DMS 273 treated with DMSO at 0.1 percent for 48 hours (cell line): ENCODE data around the gene ZFYVE21.

Experiments used
- DNase-seq: peaks from one replicate; lab custom pipeline; 2025; lab: John Stamatoyannopoulos, UW

Gene ZFYVE21

DNA sequence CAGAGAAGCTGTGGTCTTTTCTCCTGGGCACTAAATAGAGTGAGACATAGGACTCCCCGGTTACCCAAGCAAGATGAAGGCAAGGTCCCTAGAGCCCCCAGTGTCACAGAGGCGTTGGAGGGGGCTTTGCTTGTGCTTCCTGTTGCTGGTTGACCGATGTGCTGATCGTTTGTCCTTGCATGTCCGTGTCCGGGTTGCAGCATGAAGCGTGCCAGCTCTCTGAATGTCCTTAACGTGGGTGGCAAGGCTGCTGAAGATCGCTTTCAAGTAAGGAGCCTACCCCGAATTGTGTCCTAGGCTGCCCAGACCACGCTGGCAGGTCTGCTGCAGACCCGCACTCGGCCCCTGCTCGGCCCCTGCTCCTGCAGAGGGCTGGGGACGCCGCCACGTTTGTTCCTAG, 23.5 kb upstream of the ZFYVE21 start:
- no peak for DNase-seq

DNA sequence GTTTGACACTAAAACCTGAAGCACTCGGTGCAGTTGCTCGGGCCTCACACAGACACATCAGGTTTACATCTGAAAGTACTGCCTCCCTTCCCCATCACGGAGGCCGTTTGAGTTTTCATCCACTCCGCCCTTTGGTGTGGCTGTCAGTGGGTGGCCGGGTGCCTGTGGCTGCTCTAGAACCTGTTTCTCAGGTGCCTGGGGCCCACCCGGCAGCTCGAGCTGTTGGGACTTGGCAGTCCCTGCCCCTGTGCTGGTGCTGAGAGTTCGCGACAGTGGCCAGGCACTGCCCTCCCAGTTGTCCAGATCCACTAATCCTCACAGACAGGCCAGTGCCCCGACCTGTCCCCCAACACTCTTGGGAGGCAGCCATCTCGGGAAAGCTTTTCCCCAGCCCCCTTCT, 22.7 kb upstream of the ZFYVE21 start:
- DNase-seq, result no peak

DNA sequence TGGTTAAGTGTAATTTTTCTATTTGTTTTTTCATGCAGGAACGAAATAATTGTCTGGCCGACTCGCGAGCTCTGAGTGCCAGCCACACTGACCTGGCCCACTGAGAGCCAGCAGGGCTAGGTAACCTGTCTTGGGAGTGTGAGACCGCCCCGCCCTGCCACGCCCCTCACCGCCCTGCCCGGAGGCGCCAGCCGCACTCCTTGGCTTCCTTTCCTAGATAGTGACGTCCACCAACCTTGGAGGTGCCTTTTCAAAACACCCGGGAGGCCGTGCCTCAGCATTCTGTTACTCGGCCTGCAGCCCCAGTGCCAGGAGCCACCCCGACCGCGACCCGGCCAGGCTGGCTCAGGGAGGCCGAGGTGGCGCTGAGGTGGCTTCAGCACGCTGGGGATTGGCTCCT, 22.1 kb upstream of the ZFYVE21 start:
- DNase-seq, result no peak

DNA sequence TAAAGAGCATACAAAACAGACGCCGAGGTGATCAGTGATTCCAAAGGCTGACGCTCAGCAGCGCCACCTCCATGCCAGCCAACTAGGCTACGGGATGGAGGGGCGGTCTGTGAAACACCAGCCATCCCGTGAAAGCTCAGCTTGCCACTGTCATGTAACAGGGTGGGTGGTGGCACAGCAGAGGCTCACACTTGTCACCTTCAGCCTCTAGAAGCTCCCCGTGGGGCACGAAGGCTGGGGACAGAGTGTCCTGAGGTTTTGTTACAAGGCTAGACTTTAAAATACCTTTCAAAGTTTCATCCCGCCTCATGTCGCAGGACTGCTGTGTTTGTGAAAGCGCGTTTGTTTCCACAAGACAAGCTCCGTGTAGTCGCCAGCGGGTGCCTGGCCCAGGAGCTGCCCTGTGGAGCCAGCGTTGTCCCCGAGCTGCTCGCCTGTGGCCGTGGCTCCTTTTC, 21.0 kb upstream of the ZFYVE21 start:
- DNase-seq, result no peak

DNA sequence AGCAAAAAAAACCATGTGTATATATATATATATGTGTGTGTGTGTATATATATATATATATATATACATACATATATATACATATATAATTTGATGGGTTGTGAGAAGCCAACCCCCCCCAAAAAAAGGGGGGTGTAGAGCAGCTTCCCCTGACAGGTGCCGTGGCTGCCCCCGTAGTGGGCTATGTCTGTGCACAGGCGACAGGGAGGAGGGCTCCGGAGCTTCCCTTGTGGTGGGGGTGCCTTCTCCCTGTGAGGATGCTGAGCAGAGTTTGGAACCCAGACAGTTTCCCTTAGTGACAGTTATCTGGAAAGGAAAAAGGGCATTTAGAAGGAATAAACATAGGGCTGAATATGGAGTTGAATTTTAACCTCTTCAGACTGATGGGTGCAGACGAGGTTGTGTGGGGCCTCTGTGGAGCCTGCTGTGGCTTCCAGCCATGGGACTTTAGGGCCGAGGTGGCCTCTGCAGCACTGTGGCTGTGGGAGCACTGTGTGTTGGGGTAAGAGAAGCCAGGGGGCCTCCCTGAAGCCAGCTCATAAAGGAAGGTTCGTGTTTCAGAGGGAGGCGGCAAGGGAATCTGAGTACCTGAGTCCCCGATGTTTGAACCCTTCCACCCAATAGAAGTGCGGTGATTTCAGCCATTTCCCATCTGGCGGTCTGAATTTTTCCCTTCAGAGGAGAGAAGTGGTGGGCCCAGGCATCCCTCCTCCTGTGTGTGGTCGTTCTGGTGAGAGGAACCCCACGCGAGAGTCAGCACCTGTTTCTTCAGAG, 20.1 kb upstream of the ZFYVE21 start:
- DNase-seq, result peak; percentile 45

DNA sequence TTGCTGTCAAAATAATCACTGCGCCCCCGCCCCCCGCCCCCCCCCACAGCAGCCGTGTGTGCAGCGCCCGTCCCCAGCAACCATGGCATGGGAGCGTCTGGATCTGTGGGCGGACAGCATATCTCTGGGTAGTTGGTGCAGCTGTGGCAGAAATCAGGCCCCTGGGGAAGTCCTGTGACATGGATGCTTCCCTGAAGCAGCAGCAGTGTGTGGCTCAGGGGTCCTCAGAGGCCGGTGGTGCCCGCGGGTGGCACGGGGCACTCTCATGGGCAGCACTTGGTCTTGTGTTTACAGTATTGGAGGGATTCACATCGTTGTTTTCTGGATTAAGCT, 19.6 kb upstream of the ZFYVE21 start:
- DNase-seq, result no peak

DNA sequence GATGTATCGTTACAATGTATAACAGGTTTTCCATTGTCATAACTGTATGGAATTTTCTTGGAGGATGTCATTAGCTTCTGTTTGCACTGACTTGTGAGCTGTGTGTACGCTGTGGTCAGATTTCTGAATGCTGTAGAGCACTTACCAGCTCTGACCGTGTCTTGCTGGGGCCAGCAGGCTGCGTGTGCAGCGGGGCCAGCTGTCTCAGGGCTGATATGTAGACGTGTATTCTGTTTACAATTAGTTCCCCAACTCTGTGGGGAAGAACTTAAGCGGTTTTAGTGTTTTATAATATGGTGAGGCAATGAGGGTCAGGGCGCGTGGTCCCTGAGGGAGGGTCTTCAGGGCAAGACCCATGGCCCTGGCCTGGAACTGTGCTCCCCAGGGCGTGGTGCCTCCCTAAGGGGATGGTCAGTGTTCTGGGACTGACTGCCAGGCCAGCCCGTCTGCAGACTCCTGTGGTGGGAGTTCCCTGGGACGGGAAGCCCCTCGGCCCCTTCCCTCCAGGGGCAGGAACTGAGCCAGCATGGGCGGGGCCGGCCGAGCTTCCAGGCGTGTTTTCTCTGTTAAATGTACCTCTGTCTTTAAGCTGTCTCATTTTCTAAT, 19.0 kb upstream of the ZFYVE21 start:
- DNase-seq, result no peak

DNA sequence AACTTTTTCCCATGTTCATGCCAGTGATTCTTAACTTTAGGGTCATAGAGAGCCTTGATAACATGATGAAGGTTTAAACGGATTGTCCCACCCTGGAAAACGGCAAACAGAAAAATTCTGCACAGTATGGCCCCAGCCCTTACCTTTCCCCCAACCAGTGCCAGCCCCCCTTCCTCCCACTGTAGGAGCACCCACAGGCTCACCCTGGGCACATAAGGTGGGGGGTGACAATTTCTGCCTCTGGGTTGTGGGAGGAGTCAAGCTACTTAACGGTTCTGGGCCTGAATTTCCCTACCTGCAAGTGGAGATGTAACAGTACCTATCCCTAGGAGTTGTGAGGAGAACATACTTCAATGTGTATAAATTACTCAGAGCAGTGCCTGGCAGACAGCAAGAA, 18.4 kb upstream of the ZFYVE21 start:
- no peak for DNase-seq

DNA sequence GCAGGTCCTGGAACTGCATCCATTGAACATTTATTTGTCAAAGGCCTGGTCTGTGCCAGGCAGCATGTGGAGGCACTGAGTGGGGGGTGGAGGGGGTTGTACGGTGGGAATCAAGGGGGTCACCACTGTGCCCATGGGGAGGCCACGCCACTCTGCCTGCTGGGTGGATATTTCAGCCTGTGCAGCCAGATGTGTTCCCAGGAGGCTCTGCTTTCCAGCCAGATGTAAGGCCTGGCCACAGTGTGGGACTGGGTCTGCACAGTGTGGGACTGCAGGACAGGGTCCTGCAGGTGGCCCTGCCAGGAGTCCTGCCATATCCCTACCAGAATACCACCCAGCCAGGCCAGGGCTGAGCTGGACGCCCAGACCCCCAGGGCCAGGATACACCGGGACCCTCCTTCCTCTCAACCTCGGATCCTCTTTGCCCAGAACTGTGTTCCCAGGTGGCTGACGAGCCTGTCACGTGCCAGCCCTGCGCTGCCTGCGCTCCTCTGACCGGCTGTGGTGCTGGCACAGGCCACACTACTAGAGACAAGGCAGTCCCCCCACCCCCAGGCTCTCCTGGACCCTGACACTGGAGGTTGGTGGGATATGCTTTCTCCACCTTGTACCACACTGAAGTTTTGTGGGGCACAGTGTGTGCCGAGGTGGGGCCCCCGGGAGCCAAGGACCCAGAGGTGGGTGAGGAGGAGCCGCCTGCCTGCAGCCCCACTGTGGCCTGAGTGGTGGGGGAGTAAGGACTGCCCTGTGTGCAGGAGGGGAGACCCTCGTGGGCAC, 17.8 kb upstream of the ZFYVE21 start:
- DNase-seq, result no peak

DNA sequence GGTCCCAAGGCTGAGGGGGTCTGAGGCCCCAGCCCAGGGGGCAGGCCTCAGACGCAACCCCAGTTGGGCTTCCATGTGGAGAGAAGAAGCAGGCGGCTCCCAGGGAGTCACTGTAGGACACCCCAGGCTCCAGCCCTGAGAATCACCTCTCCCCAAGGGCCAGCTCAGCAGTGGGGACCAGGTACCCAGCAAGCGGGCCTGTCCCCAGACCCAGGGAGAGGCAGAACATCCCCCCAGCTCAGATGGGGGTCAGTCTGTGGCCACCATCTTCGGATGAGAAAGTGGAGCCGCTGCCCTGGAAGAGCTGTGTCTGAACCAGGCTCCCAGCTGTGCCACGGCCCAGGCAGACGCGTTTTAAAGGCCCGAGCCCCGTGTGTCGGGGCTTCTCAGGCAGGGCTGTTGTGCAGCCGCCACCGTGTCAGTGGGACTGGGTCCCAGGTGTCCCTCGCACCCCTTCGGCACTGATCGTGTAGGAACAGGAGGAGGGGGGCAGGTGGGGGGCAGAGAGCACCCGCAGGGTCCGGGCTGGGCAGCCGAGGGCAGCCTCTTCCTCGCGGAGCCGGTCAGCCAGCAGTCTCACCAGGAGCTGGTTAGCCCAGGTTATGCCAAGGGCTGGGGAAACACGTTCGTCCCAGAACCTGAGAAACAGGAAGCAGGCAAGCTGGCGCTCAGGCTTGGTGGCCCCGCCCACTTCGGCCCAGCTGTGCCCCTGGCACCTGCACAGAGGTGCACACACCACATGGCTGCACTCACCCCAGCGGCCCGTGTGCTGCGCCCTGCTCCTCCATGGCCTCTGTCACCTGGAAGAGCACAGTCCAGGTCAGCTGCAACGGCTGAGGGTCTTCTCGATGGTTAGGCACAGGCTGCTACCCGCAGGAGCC, 17.0 kb upstream of the ZFYVE21 start:
- DNase-seq, result no peak

DNA sequence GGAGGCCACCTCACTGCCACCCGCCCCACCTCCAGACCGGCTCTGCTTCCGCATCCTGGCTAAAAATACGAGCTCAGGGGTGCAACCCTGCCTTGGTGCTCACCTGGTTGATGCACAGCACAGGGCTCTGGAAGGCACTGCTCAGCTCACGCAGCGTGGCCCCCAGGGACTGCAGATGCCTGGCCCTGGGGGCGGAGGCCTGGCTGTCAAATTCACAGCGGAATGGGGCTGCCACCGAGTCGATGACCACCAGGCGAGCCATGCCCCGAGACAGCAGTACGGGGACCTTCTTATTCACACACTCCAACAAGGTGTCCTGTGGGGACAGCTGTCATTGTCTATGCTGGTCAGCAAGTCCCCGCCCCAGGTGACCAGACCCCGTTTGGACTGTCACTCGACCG, 16.3 kb upstream of the ZFYVE21 start:
- DNase-seq, result no peak

DNA sequence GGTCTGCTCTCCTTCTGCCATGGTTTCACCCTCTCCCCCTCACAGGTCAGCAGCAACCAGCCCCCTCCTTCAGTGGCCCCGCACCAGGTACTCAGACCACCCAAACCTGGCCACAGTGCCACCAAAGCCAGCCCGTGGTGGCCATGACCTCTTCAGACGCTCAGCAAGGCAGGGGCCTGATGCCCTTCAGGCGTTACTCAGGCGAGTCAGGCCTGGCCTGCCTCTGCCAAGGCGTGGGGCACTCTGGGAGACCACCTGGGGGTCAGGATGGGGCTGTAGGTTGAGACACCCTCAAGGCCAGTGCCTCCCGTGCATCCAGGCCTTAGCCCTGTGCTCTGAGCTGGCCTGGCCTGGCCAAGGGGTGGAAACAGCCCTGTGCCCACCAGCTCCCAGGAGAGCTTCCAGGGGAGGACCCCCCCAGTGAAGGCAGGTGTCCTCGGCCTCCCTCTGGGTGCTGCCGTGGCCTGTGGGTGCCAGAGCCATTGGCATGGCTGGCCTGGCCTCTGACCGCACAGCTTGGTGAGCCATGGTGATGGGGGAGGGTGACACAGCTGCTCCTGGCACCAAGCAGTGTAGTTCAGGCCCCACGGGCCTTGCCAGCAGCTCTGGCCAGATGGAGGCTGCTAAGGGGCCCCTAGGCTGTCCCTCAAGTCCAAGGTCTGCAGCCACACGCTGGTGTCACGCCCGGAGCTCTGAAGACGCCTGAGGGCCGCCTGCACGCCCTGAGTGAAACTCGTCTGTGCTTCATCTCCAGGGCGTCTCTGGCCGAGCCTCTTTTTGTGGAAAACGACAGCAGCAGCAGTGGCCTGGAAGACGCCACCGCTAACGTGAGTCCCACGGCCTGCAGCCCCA, 15.5 kb upstream of the ZFYVE21 start:
- no peak for DNase-seq

DNA sequence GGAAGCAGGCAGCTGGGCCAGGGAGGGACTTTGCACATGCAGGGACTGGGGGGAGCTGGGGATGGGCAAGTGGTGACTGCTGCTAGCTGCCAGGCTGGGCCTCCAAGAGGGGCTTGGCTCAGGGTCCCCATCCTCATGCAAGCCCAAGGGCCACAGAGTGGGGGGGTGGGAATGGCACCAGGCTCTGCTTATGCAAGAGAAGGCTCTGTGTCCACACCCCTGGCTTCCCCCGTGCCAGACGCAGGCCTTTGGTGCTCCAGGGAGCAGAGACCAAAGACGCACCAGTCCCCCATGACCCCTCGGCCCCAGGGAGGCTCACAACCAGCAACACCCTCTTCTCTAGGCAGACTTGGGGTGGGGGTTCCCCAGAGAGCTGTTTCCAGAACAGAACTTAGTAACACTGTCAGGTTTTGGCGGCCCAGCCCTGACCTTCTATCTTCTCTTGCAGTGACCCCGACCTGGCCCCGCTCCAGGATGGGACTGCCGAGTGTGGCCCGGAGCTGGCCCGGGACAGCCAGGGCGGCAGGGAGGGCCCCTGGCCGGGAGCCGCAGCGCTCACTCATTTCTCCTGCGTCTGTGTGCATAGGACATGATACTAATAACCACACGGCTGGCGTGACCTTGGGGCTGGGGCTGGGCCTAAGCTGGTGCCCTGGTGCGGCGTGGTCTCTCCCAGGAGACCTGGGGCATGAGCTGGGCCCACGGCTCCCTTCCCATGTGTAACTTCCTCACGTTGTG, 14.7 kb upstream of the ZFYVE21 start:
- no peak for DNase-seq

DNA sequence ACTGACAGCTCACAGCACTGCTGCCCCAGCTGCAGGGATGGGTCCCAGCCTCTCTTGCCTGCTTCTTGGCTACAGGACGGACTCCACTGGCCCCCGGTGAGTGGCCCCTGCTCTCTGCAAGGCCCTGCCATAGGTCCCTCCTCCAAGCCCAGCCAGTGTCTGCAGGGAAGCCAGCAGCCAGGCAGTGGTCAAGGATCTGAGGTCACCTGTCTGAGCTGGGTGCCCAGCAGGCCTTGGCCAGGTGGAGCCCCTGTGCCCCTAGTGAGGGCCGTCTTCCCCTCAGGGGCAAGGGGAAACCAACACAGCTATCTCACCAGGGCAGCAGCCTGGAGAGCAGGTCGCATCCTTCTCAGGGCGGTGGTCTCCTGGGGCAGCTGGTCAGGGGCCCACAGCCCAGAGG, 13.5 kb upstream of the ZFYVE21 start:
- no peak for DNase-seq

DNA sequence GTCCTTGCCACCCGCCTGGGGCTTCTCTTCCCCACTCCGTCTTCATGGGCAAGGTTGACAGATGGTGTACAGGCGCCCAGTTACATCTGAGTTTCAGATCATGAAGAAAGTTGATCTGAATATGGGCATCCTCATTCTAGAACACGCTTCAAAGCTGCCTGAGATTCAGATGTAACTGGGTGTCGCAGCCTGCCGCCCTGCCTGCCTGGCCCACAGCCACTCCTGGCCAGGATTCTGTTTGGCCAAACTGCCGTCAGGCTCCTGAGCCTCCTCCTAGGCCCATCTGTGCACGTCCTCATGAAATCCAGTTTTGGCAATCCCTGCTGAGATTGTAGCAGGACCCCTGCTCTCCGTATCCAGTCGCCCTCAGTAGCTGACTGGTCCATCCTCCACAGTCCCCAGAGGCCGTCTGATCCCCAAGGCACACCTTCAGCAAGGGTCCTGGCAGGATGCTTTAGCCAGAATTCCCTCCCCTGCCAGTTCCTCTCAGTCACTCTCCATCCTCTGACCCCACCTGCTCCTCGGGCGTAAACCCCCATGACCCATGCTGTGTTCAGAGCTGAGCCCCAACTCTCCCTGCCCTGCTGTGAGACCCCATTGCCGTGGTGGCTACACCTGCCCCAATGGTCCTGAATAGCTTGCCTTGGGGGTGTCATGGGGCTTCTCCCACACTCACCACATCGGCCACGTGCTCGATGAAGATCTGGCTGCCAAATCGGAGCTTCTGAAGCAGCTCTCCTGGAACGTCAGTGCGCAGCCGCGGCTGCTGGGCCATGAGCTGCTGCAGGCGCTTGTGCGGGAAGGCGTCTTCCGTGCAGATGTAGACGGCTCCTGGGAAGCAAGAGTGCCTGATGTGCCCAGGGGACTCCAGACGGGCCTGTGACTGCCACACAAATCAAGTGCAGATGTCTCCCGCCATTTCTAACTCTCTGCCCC, 12.8 kb upstream of the ZFYVE21 start:
- DNase-seq, result peak; percentile 36

DNA sequence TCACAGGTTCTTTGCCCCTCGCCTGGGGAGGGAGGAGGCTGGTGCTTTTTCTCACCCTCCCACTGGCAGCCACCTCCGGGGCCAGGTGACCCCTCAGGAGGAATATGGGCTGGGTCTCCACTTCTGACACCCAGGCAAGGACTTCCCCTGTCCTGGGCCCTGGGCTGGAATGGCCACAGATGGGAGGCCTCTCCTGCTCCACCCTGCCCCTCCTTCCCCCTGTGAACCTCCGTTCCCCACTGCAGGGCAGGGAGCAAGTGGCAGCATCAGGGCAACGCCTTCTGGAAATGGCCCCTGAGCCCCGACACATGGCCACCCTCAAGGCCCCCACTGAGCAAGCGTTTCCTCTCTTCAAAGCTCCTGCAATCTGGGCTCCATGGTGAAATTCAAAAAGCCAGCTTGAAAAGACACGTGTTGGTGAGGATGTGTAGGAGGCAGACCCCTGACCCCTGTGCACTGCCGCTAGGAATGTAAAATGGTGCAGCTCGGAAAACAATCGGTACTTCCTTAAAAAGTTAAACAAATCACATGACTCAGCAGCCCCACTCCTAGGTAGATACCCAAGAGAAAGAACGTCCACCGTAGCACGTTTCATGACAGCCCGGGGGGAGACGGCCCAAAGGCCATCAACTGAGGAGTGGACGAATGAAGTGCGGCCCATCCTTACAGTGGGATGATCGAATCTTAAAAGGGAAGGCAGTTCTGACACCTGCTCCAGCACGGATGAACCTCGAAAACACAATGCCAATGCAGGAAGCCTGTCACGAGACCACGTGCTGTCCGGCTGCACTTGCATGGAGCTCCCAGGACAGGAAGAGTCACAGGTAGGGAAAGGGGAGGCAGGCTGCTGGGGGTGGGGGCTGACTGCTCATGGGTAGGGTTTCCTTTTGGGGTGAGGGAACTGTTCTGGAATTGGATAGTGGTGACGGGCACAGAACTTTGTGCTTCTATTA, 11.9 kb upstream of the ZFYVE21 start:
- no peak for DNase-seq

DNA sequence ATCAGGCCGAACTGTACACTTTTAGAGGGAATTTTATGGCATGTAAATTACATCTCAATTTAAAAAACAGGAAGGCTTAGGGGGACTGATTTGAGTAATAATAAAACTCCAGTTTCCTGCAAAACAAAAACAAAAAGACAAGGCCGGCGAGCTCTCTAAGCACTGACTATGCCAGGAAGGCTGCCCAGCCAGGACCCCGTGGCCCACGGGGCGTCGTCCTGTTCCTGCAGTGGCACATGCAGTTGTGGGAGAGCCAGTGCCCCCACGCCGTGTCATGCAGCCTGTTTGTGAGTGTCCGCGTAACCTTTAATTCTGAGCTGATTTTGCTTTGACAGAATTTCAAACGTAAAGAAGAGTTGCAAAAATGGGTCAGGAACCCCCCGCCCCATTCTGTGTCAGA, 10.9 kb upstream of the ZFYVE21 start:
- no peak for DNase-seq

DNA sequence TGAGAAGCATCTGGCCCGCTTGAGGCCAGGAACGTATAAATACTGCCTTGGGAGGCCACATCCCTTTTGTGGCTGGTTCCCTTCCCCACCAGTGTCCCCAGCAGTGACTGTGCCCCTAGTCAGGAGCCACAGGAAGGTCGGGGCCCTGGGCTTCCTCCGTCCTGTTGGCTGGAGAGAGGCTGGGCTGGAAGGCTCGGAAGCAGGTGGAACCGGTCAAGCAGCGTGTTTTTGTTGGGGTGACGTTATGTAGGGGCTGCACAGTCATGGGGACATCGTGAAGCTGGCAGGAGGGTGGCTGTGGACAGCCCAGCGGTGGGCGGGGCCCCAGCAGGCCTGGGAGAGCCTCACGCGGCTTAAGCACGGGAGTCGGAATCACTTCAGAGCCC, 10.5 kb upstream of the ZFYVE21 start:
- DNase-seq, result no peak
